Tibial artery (tissue), 4 donors: ENCODE results near the gene NRCAM.

Experiments
- DNase-seq, 2 donors: peaks; one replicate each; pipeline ENCODE4 v3.0.0-alpha.2; 2019
- H3K27ac ChIP-seq, 2 donors: fragments of 200-600 bp; sonication (generic) in 1 of 2; 1 replicate in 1 of 2; 2 replicates in 1 of 2; pipeline ENCODE4 v1.5.1; 2018 to 2019; ENCODE audit warnings: mild to moderate bottlenecking in 1 of 2
- H3K27me3 ChIP-seq, 2 donors: fragments of 200-600 bp; sonication (generic) in 1 of 2; one replicate each; pipeline versions ENCODE4 v1.5.1 to v1.6.0; 2016 to 2019
- H3K36me3 ChIP-seq, 3 donors: fragments of 200-600 bp; sonication (generic) in 2 of 3; one replicate each; pipeline ENCODE4 v1.5.1; 2016 to 2019; ENCODE audit warnings: mild to moderate bottlenecking in 2 of 3
- H3K4me1 ChIP-seq, 4 donors: fragments of 200-600 bp; sonication (generic) in 2 of 4; 1 replicate in 3 of 4; 2 replicates in 1 of 4; pipeline ENCODE4 v1.5.1; 2016 to 2019
- H3K4me3 ChIP-seq, 2 donors: fragments of 200-600 bp; sonication (generic) in 1 of 2; 1 replicate in 1 of 2; 2 replicates in 1 of 2; pipeline ENCODE4 v1.5.1; 2018 to 2019; ENCODE audit warnings: mild to moderate bottlenecking in 2 of 2
- H3K9me3 ChIP-seq, 3 donors: fragments of 200-600 bp; sonication (generic) in 1 of 3; one replicate each; pipeline ENCODE4 v1.5.1; 2016 to 2019
- intact Hi-C: fragments of 100-400 bp; cut with DNase I; formaldehyde crosslinking; loops from one replicate; pipeline ENCODE4 v1.15.0; 2023; ENCODE audit warnings: low total_unique reads
- TF ChIP-seq, protein P1 (sequence below), 2 experiments: fragments of 200-600 bp in 1 of 2; fragments of 450-650 bp in 1 of 2; IDR thresholded peaks; one replicate each; pipeline ENCODE4 v1.5.1; 2017 to 2019; ENCODE audit warnings: antibody characterized with exemption in 2 of 2, mild to moderate bottlenecking in 1 of 2, moderate library complexity in 1 of 2

Gene NRCAM

DNA sequence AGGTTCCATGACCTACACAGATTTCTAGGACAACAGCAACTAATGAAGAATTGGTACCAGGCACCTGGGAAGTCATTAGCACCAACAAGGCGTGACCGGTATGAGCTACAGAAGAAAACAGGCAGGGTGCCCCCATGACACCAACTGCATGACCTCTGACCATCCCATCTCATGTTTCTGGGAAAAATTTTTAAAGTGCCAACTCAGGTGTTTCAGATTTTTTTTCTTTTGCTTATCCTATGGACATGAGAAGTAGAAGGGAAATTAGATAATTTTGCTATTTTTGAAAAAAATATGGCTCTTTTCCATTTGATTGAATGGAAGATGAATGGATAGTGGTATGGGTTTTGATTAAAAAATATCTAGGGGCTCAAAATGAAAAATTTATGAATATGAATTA lies 154.8 kb downstream of the NRCAM start:
- H3K36me3 ChIP-seq = no peaks in the 10 kb centered on the region
- no peak for DNase-seq
- no peaks in the 10 kb centered on the region for H3K27me3 ChIP-seq
- intact Hi-C loops = no loop called here
- TF ChIP-seq, protein P1, sequence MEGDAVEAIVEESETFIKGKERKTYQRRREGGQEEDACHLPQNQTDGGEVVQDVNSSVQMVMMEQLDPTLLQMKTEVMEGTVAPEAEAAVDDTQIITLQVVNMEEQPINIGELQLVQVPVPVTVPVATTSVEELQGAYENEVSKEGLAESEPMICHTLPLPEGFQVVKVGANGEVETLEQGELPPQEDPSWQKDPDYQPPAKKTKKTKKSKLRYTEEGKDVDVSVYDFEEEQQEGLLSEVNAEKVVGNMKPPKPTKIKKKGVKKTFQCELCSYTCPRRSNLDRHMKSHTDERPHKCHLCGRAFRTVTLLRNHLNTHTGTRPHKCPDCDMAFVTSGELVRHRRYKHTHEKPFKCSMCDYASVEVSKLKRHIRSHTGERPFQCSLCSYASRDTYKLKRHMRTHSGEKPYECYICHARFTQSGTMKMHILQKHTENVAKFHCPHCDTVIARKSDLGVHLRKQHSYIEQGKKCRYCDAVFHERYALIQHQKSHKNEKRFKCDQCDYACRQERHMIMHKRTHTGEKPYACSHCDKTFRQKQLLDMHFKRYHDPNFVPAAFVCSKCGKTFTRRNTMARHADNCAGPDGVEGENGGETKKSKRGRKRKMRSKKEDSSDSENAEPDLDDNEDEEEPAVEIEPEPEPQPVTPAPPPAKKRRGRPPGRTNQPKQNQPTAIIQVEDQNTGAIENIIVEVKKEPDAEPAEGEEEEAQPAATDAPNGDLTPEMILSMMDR (IDR thresholded peaks at IDR 0.05) = no peak
- H3K4me3 ChIP-seq = no peak overlapping the region
- H3K4me1 ChIP-seq = no peaks in the 10 kb centered on the region
- H3K9me3 ChIP-seq = no peaks in the 10 kb centered on the region
- no peak overlapping the region for H3K27ac ChIP-seq

DNA sequence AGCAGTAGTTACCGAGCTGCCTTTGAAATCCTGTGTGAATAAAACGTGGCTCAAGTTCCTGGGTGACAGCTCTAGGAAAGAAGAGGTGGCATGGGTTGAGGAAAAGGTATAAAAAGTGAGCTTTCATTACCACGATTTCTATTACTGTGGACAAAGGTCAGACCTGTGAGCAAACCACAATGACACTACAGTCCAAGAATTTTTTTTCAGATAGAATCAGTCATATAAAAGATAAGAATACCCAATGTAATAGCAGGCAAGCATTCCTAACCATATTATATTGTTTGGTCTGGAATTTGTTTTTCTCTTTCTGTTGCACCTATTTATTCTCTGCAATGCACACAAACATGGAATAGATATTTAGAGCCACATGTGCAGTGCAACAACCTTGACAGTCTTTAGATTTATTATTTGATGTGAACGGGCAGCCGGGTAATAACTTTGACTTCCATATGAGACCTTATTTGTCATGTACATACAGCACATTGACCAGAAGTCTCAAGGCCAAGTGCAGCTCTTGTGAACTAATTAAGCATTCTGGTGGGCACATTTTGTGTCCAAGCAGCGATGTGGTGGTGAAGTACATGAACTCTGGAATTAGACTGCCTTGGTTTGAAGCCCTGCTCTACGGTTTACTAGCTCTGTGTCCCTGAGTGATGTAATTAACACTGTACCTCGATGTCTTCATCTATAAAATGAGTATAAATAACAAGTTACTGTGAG lies 156.8 kb downstream of the NRCAM start:
- no peak for DNase-seq
- Histone ChIP-seq H3K4me1 (no peaks in the 10 kb centered on the region), H3K27ac (no peak overlapping the region), H3K36me3 (no peaks in the 10 kb centered on the region), H3K9me3 (no peaks in the 10 kb centered on the region), H3K27me3 (peaks cover 0 to 3% of the 10 kb centered on the region in 2 donors), H3K4me3 (no peak overlapping the region)
- intact Hi-C loops = no loop called here
- TF ChIP-seq, protein P1 (IDR thresholded peaks at IDR 0.05) = no peak

DNA sequence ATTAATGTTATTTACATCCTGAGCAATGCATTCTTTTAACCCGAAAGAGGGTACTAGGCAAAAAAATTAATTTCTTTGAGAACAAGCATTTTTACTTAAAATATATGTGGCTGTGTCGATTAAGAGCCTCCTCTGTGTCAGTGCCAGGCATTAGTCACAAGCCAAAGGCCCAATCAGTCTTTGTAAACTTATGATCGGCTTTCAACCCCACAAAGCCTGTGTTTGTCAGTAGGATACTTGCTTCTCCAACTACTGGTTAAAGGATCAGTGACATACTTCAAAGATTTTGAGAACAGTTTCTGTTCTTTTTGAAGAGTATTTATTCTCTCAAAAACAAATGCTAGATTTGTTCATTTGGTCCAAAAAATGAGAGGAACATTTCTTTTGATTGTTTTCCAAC lies 159.3 kb downstream of the NRCAM start:
- Histone ChIP-seq H3K4me3 (no peak overlapping the region), H3K27ac (no peak overlapping the region), H3K4me1 (peaks cover 0 to 3% (median 0%) of the 10 kb centered on the region in 4 donors), H3K9me3 (no peaks in the 10 kb centered on the region), H3K36me3 (no peaks in the 10 kb centered on the region), H3K27me3 (peaks cover 0 to 3% of the 10 kb centered on the region in 2 donors)
- TF ChIP-seq, protein P1 (IDR thresholded peaks at IDR 0.05) = no peak
- no peak for DNase-seq
- intact Hi-C loops = no loop called here

- Histone ChIP-seq H3K4me3 (no peak overlapping the region), H3K4me1 (peaks cover 0 to 5% (median 0%) of the 10 kb centered on the region in 4 donors), H3K36me3 (no peaks in the 10 kb centered on the region), H3K27me3 (peaks cover 0 to 3% of the 10 kb centered on the region in 2 donors), H3K27ac (no peak overlapping the region), H3K9me3 (no peaks in the 10 kb centered on the region)
- DNase-seq = no peak
- intact Hi-C loops = no loop called here
- TF ChIP-seq, protein P1 (IDR thresholded peaks at IDR 0.05) = no peak
Measured at GRCh38 chr7:108294595-108294994, 161.6 kb downstream of the NRCAM start.

DNA sequence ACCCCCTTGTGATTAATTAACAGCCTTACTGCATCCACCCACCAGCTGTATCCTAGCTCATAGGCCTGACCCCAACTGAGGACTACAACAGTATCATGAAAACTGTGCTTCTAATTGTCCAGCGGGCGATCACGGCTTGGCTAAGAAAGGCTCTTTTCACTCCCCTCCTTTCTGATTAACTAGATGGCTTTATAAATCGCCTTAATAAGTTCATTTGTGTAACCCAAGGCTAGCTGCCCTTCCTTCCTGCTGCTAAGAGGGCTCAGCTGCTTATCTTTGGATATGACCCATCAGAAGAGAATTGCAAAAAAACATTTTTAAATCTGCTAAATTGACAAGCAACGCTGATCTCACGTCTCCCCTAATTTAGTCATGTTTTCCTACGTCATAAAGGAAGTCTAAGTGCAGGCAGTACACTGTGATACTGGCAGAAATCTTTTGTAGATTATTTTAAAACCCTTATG lies 163.1 kb downstream of the NRCAM start:
- Histone ChIP-seq H3K4me1 (peaks cover 0 to 5% (median 0%) of the 10 kb centered on the region in 4 donors), H3K4me3 (no peak overlapping the region), H3K9me3 (no peaks in the 10 kb centered on the region), H3K27ac (no peak overlapping the region), H3K36me3 (no peaks in the 10 kb centered on the region), H3K27me3 (peaks cover 0 to 3% of the 10 kb centered on the region in 2 donors)
- TF ChIP-seq, protein P1 (IDR thresholded peaks at IDR 0.05) = no peak
- no peak for DNase-seq
- intact Hi-C loops = no loop called here
